LNCaP clone FGC (cell line): Measurements from ENCODE around the gene ONECUT3.

Experiments
- DNase-seq: peaks from one replicate; pipeline ENCODE4 v3.0.0-alpha.2; 2011; ENCODE audit warnings: low read depth
- H3K4me3 ChIP-seq: 2 replicates; pipeline ENCODE4 v1.5.1; 2011; ENCODE audit warnings: mild to moderate bottlenecking, low read depth, low read length, control low read depth
- CTCF ChIP-seq: IDR thresholded peaks from 2 replicates; pipeline ENCODE4 v1.5.1; 2012; ENCODE audit warnings: mild to moderate bottlenecking; ENCODE audit not compliant: control insufficient read depth, insufficient read depth; ENCODE audit errors: extremely low read depth

ONECUT3 gene

GRCh38 chr19:1728816-1729567 lies 24.3 kb upstream of the ONECUT3 start:
- H3K4me3 ChIP-seq, result no peak overlapping the region
- TF ChIP-seq CTCF, result no peak
- no peak for DNase-seq

GRCh38 chr19:1729568-1729925 lies 23.8 kb upstream of the ONECUT3 start:
- no peak for TF ChIP-seq CTCF

GRCh38 chr19:1730157-1730556 lies 23.1 kb upstream of the ONECUT3 start:
- no peak overlapping the region for H3K4me3 ChIP-seq
- no peak for TF ChIP-seq CTCF
- no peak for DNase-seq

More at GRCh38 chr19:1729568-1729925, 23.8 kb upstream of the ONECUT3 start:
- no peak for DNase-seq
- no peak overlapping the region for H3K4me3 ChIP-seq

GRCh38 chr19:1734321-1734966 lies 18.9 kb upstream of the ONECUT3 start:
- no peak for TF ChIP-seq CTCF
- no peak overlapping the region for H3K4me3 ChIP-seq
- DNase-seq, result no peak

GRCh38 chr19:1736280-1736679 lies 17.0 kb upstream of the ONECUT3 start:
- TF ChIP-seq CTCF, result no peak
- no peak for DNase-seq
- H3K4me3 ChIP-seq, result no peak overlapping the region

- H3K4me3 ChIP-seq, result no peak overlapping the region
- no peak for TF ChIP-seq CTCF
- no peak for DNase-seq
Observed at GRCh38 chr19:1736927-1737326, 16.4 kb upstream of the ONECUT3 start.
